ENCODE measurements around the gene SLC16A3.

Gene SLC16A3

DNA sequence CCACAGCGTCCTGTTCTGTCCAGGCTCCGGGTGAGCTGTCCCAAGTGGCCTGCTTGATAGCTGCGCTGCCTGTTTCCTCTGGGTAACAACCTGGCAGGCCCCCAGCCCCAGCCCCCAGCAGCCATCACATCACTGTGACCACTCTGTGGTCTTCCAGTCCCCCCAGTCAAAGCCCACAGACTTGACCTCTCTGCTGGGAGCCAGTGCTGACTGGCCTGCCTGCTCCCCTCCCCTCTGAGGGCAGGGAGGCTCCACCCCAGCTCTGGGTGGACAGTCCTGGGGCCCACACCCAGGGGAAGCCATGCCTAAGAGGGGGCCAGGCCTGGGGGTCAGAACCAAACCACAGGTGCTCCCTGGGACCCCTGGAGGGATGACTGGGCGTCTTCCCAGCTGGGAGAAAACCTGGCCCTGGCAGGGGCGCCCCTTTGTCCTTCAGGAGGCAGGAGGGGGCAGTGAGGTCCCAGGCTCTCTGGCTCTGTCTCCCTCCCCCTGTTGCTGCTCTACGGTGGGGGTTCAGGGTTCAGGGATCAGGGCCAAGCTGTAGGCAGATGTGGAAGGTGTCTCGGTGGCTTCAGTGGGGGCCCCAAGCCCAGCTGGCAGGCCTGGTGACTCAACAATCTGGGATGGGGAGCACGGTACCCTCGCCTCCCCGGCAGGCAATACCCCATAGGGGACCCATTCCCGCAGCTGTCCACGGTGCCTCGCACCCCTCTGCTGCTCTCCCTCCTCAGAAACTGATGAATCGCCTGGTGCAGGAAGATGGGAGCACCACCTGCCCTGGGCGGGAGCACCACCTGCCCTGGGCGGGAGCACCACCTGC, 1.8 kb upstream of the SLC16A3 start:
- no peak overlapping the region for H3K9ac ChIP-seq (ENCODE audit: low read depth, low read length)
- no peaks in the 10 kb centered on the region for H3K27me3 ChIP-seq (ENCODE audit: control insufficient read depth, insufficient read depth, low read length)
- no peak overlapping the region for H3K4me2 ChIP-seq (ENCODE audit: low read length)
- H3K9me3 ChIP-seq (replicated peaks; ENCODE audit: low read length), result no peaks in the 10 kb centered on the region
- H3K36me3 ChIP-seq (ENCODE audit: insufficient read depth, low read length), result peaks cover 4% of the 10 kb centered on the region
- peaks cover 29% of the 10 kb centered on the region for H3K4me1 ChIP-seq (ENCODE audit: control insufficient read depth, insufficient read depth, low read length)
- H3K4me3 ChIP-seq (ENCODE audit: low read length), result no peak overlapping the region

GRCh38 chr17:82227629-82228277, 1.1 kb upstream of the SLC16A3 start:
- H3K36me3 ChIP-seq (ENCODE audit: insufficient read depth, low read length), result peaks cover 8% of the 10 kb centered on the region
- peaks cover 34% of the 10 kb centered on the region for H3K4me1 ChIP-seq (ENCODE audit: control insufficient read depth, insufficient read depth, low read length)
- H3K9me3 ChIP-seq (replicated peaks; ENCODE audit: low read length), result no peaks in the 10 kb centered on the region
- H3K4me2 ChIP-seq (ENCODE audit: low read length), result peak overlapping the region; percentile 92
- no peak overlapping the region for H3K4me3 ChIP-seq (ENCODE audit: low read length)
- H3K27me3 ChIP-seq (ENCODE audit: control insufficient read depth, insufficient read depth, low read length), result no peaks in the 10 kb centered on the region
- peak overlapping the region; percentile 91 for H3K9ac ChIP-seq (ENCODE audit: low read depth, low read length)

- Histone ChIP-seq H3K9ac (ENCODE audit: low read depth, low read length) (peak overlapping the region; percentile 91), H3K4me1 (ENCODE audit: control insufficient read depth, insufficient read depth, low read length) (peaks cover 37% of the 10 kb centered on the region), H3K36me3 (ENCODE audit: insufficient read depth, low read length) (peaks cover 14% of the 10 kb centered on the region), H3K4me3 (ENCODE audit: low read length) (peak overlapping the region; percentile 89), H3K27me3 (ENCODE audit: control insufficient read depth, insufficient read depth, low read length) (no peaks in the 10 kb centered on the region), H3K9me3 (replicated peaks; ENCODE audit: low read length) (no peaks in the 10 kb centered on the region), H3K4me2 (ENCODE audit: low read length) (peak overlapping the region; percentile 92)
Observed at GRCh38 chr17:82228278-82228841, 482 bp upstream of the SLC16A3 start.

- Histone ChIP-seq H3K4me2 (ENCODE audit: low read length) (peak overlapping the region; percentile 92), H3K9me3 (replicated peaks; ENCODE audit: low read length) (no peaks in the 10 kb centered on the region), H3K36me3 (ENCODE audit: insufficient read depth, low read length) (peaks cover 25% of the 10 kb centered on the region), H3K27me3 (ENCODE audit: control insufficient read depth, insufficient read depth, low read length) (no peaks in the 10 kb centered on the region), H3K4me3 (ENCODE audit: low read length) (peak overlapping the region; percentile 89), H3K9ac (ENCODE audit: low read depth, low read length) (peak overlapping the region; percentile 91), H3K4me1 (ENCODE audit: control insufficient read depth, insufficient read depth, low read length) (peaks cover 48% of the 10 kb centered on the region)
Observed at GRCh38 chr17:82229698-82230608, 1.1 kb downstream of the SLC16A3 start.

DNA sequence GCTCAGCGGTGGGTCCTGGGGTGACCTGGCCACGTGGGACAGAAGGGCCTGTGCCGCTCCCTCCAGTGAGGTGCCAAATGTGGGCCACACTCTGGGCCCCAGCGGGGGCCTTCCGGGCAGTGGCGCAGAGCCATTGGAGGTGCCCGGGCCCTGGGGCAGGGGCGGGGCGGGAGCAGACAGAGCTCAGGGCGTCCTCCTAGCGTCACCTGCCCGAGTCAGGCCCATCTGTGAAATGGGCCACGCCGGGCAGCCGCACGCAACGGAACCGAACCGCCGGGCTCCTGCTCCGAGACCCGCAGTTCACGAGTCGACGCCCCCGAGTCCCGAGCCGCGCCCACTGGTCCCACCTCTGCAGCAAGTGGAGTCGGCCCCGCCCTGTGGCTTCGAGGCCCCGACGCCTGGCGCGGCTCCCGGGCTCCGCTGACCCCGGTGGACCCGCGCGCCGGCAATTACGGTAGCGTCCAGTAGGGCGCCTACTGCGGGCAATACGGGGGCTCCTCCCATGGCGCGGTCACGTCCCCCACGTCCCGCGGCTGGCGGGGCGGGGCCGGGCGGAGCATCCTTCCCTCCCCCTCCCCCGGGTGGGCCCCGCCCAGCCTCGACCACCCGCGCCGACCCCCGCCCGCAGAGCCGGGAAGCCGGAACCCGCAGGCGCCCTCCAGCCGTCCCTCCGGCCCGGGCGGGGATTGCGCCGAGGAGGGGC, 1.9 kb downstream of the SLC16A3 start:
- Histone ChIP-seq H3K4me1 (ENCODE audit: control insufficient read depth, insufficient read depth, low read length) (peaks cover 55% of the 10 kb centered on the region), H3K4me3 (ENCODE audit: low read length) (peak overlapping the region; percentile 89), H3K27me3 (ENCODE audit: control insufficient read depth, insufficient read depth, low read length) (no peaks in the 10 kb centered on the region), H3K36me3 (ENCODE audit: insufficient read depth, low read length) (peaks cover 33% of the 10 kb centered on the region), H3K9me3 (replicated peaks; ENCODE audit: low read length) (no peaks in the 10 kb centered on the region), H3K9ac (ENCODE audit: low read depth, low read length) (peak overlapping the region; percentile 91), H3K4me2 (ENCODE audit: low read length) (peak overlapping the region; percentile 92)

DNA sequence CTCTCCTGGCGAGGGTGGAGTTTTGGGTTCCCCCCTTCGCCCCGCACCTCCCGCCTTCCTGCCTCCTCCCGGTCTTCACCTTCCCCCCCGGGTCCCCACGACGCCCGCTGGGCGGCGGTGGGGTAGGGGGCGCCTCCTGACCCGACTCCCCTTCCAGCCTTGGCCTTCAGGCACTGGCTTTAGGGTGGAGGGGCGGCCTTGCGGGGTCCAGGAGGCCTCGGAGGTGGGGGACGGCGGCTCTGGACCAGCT, 2.4 kb downstream of the SLC16A3 start:
- peak overlapping the region; percentile 72 for H3K9ac ChIP-seq (ENCODE audit: low read depth, low read length)
- peak overlapping the region; percentile 89 for H3K4me3 ChIP-seq (ENCODE audit: low read length)
- H3K36me3 ChIP-seq (ENCODE audit: insufficient read depth, low read length), result peaks cover 38% of the 10 kb centered on the region
- H3K4me1 ChIP-seq (ENCODE audit: control insufficient read depth, insufficient read depth, low read length), result peaks cover 60% of the 10 kb centered on the region
- H3K27me3 ChIP-seq (ENCODE audit: control insufficient read depth, insufficient read depth, low read length), result no peaks in the 10 kb centered on the region
- H3K4me2 ChIP-seq (ENCODE audit: low read length), result peak overlapping the region; percentile 92
- no peaks in the 10 kb centered on the region for H3K9me3 ChIP-seq (replicated peaks; ENCODE audit: low read length)

- Histone ChIP-seq H3K9ac (ENCODE audit: low read depth, low read length) (peak overlapping the region; percentile 72), H3K4me2 (ENCODE audit: low read length) (peak overlapping the region; percentile 92), H3K9me3 (replicated peaks; ENCODE audit: low read length) (no peaks in the 10 kb centered on the region), H3K27me3 (ENCODE audit: control insufficient read depth, insufficient read depth, low read length) (no peaks in the 10 kb centered on the region), H3K4me1 (ENCODE audit: control insufficient read depth, insufficient read depth, low read length) (peaks cover 64% of the 10 kb centered on the region), H3K4me3 (ENCODE audit: low read length) (peak overlapping the region; percentile 89), H3K36me3 (ENCODE audit: insufficient read depth, low read length) (peaks cover 41% of the 10 kb centered on the region)
Observed at GRCh38 chr17:82231562-82232321, 2.9 kb downstream of the SLC16A3 start.

DNA sequence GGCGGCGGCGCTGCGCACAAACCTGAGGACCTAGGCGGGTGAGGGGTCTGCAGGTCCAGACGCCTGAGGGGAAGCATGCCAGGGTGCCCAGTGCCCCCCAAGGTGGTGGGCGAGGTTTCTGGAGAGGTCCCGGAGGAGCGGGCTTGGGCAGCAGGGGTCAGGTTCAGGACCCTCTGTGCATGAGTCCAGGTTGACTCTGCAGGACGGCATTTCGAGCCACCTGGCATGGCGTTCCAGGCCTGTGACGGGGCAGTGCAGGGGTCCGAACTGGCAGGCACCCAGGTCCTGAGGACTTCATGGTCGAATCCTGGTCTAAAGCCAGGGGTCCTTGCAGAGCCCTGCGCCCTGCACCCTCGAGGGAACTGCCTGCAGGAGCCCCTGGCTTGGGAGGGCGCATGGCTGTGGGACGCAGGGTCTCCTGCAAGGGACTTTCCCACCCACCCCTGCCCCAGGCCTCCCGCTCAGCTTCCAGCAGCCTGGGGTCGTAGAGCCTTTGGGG, 3.5 kb downstream of the SLC16A3 start:
- H3K36me3 ChIP-seq (ENCODE audit: insufficient read depth, low read length), result peaks cover 47% of the 10 kb centered on the region
- H3K4me3 ChIP-seq (ENCODE audit: low read length), result no peak overlapping the region
- peaks cover 71% of the 10 kb centered on the region for H3K4me1 ChIP-seq (ENCODE audit: control insufficient read depth, insufficient read depth, low read length)
- no peaks in the 10 kb centered on the region for H3K27me3 ChIP-seq (ENCODE audit: control insufficient read depth, insufficient read depth, low read length)
- peak overlapping the region; percentile 92 for H3K4me2 ChIP-seq (ENCODE audit: low read length)
- H3K9me3 ChIP-seq (replicated peaks; ENCODE audit: low read length), result no peaks in the 10 kb centered on the region
- no peak overlapping the region for H3K9ac ChIP-seq (ENCODE audit: low read depth, low read length)

DNA sequence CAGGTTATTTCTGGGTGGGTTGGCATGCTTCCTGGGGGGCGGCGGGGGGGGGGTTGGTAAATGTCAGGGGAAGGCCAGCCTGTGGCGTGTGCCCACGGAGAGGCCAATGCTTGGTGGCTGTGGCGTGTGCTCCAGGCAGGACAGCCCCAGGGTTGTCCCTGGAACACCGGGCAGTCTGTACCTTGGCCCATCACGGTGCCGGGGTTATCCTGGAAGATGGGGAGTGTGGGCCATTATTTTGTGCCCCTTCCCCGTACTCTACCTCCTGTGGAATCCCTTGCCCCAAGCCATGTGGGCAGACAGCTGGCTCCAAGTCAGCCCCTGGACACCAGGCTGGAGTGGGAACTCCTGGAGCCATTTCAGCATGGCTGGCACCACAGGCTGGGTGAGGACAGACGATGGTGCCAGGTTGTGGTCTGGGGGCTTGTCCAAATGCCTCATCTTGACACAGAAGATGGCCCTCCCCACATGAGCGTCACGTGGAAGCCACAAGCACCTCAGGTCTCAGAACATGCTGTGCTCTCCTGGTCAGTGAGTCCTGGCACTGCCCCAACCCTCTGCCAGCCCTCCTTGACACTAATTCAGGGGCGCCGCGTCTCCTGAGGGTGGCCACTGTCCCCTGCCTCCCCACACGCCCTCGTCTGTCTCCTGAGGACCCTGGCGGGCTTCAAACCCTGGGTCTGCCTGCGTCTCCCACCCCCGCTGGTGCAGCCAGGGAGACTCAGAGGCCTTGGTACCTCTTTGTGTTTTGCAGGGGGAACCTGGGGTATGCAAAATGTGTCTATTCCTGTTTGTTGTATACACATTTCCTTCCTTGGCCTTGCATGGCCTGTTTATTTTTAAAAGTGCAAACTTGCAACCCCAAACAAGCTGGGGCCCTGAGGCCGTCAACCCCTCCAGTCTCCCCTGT, 4.3 kb downstream of the SLC16A3 start:
- Histone ChIP-seq H3K4me3 (ENCODE audit: low read length) (no peak overlapping the region), H3K4me1 (ENCODE audit: control insufficient read depth, insufficient read depth, low read length) (peaks cover 75% of the 10 kb centered on the region), H3K9me3 (replicated peaks; ENCODE audit: low read length) (no peaks in the 10 kb centered on the region), H3K9ac (ENCODE audit: low read depth, low read length) (no peak overlapping the region), H3K4me2 (ENCODE audit: low read length) (no peak overlapping the region), H3K27me3 (ENCODE audit: control insufficient read depth, insufficient read depth, low read length) (no peaks in the 10 kb centered on the region), H3K36me3 (ENCODE audit: insufficient read depth, low read length) (peaks cover 55% of the 10 kb centered on the region)
